DMS153 treated with DMSO at 0.1 percent for 48 hours (cell line): ENCODE data around the gene SEPTIN11.

ENCODE experiments used
- DNase-seq: peaks from one replicate; lab custom pipeline; 2025; ENCODE audit not compliant: unreplicated experiment; lab: John Stamatoyannopoulos, UW

The SEPTIN11 gene

GRCh38 chr4:76977736-76978350 lies 28.3 kb downstream of the SEPTIN11 start:
- DNase-seq = no peak

GRCh38 chr4:76979236-76979635 lies 29.7 kb downstream of the SEPTIN11 start:
- DNase-seq = no peak

DNA sequence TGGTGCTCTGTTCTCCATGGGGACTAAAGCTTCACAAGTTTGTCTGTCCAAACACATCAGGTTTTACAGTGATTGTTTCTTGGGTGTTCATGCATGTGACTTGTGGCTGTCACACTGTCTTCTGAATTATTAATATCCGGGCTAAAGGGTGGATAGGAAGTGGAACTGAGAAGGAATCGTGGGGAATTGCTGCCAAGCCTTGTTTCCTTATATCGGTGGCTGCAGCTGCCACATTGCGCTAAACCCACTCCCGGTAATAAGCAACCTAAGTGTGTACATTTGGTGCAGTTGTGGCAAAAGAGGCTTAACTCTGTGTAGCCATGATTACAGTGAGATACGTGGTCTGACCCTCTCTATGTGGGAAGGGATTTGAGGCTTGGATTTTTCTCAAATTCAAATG lies 30.7 kb downstream of the SEPTIN11 start:
- no peak for DNase-seq

DNA sequence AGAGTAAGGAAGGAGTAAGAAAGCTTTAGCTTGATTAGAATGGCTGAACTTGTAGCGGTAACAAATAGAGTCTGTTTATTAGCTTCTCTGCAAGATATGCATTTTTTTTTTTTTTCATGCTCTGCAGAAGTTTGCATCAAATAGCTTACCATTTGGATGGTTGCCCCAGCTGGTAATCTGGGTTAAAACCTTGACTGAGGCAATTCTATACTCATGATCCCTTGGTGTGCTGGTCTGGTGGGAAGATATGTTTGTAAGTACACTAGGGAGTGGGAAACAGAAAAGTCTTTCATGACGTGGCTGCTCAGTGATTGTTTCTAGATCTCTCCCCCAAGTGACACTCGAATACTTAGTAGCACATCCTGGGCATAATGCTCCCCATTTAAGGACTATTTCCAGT lies 32.1 kb downstream of the SEPTIN11 start:
- no peak for DNase-seq

- no peak for DNase-seq
Observed at GRCh38 chr4:76982638-76983584, 33.4 kb downstream of the SEPTIN11 start.

GRCh38 chr4:76984127-76984526 lies 34.6 kb downstream of the SEPTIN11 start:
- DNase-seq = no peak

GRCh38 chr4:76984788-76985211 lies 35.2 kb downstream of the SEPTIN11 start:
- DNase-seq = no peak

DNA sequence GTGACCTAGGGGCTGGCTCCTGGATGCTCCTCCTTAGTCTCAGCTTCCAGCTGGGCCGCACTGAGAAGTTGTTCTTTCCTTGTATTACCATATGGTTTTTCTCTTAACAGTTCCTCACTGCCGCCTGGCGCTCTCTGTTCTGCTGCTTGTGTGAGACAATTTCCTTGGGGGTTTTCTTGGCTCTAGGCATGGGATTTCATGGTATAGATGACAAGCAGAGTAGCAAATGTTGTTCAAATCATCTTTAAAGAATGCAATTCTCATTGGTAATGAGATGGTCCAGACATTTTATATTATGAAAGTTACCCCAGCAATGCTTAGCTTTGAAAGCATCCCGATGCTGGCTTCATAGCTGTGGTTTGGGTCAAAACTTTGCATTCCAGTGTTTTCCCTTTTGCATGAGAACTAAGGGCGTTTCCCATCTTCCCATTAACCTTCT lies 37.6 kb downstream of the SEPTIN11 start:
- no peak for DNase-seq

DNA sequence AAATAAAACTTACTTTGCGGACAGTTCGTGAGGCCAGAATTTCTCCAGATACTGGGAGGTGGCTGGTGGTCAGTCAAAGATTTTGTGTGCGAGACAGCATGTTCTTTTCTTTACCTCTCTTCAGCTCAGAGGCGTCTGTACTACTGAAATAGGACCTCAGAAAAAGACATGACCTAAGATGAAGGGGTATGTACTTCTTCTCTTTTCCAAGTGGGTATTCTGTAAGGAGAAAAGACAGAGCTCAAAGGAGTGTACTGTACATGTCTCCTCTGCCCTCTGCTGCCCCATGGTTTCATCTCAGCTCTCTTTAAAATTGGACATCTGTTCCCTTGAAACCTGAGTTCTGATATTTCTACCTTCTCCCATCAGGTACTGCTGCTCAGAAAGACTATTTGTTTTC lies 38.1 kb downstream of the SEPTIN11 start:
- no peak for DNase-seq

DNA sequence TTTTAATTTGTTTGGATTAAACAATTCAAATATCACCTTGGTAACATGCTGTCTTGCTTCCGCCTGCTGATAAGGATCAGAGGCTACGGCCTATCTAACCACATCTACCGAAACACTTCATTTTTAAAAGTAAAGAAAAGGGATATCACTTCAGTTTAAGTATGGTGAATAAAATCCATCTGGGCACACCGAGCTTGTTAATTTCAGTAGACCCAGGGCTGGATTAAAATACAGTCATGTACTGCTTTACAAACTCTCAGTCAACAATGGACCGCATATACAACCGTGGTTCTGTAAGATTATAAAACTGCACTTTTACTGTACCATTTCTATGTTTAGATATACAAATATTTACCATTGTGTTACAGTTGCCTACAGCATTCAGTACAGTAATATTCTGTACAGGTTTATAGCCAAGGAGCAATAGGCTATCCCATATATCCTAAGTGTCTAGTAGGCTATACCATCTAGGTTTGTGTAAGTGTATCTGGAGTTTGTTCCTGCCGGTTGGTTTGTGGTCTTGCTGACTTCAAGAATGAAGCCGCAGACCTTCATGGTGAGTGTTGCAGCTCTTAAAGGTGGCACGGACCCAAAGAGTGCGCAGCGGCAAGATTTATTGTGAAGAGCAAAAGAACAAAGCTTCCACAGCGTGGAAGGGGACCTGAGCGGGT lies 40.0 kb downstream of the SEPTIN11 start:
- DNase-seq = no peak

- DNase-seq = no peak
Observed at GRCh38 chr4:76990288-76991080, 40.9 kb downstream of the SEPTIN11 start.

DNA sequence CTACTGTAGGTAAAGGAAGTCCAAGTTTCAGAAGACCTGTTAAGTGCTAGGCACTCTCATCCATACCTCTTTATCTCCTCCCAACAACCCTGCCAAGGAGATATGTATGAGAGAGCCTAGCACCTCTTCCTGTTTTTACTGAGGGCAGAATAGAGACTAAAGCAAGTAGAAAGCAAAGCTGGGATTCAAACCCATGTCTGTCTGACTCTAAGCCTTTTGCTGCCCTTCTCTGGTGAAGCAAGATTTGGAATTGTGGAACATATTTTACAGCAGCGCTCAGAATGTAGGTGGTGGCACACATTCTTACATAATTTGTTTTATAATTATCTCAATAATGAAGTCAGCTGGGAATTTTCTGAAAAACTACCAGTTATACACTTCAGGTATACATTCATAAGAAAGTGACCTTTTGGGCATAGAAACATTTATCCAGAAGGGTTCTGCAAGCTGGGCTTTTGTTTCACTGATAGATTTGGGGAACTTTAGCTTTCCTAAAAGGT lies 41.7 kb downstream of the SEPTIN11 start:
- no peak for DNase-seq

DNA sequence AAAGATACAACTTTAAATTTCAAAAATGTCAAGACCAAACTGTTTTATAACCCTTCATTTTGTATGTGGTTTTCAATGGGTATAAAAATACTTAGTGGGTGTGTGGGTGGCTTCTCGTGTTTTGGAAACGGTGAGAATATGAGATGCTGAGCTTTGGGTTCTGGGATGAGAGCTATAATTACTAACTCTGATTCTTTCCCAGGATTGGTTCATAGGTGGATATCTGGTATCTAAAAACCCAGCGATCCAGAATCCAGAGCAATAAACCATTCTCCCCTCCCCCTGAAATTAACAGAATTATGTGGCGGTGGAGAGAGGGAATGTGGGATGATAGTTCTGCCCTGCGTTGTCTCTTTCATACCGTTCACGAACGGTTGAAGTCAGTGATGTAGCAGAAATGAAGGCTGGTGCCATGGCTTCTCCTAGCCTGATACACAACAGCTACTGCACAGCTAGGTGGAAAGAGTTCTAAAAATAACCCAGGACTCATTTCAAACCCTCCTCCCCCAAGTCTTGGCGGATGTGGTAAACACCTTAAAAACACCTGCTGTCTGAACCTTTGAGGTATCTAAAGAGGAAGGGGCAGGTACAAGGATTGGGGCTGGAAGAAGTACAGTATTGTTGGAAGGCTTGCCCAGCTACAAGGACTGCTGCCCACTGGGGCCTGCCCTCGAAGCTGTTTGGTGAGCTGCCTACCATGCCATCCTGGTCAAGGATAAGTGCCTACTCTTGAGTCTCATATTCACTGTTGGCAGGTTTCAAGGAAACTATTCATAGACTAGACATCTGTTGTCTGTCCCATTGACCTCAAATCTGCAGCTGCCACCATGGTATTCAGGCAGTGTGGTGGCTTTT lies 44.5 kb downstream of the SEPTIN11 start:
- no peak for DNase-seq

DNA sequence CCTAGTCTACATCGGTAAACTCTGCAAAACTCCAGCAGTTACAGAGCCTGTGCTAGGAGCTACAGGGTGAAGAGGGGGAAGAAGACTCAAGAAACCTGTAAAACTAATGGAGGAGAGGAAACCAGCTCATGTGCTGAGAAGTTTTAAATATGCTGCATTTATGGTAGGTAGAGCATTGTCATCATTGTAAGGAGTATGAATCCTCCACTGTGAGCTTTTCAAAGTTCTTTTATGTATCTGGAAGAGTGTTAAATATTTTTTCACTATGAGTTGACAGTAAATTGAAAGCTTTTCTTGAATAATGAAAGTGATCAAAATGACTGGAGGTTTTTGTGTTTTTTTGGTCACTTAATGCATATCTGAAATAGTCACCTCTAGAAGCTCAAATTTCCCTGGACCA lies 46.2 kb downstream of the SEPTIN11 start:
- no peak for DNase-seq

DNA sequence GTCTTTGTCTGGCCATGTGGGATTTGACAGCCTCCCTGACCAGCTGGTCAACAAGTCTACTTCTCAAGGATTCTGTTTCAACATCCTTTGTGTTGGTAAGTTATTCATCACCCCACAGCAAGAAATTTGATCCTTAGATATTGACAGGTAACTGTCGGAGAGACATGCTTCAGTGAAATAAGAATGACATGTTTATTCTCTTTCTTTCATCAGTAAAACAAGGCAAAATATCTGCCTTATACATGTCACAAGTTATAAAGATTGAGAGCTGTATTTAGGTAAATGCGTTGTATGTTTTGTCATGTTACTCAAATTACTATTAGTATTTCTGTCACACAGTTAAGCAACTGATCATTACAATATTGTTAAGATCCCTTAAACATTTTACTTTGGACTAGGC lies 46.9 kb downstream of the SEPTIN11 start:
- DNase-seq = no peak

DNA sequence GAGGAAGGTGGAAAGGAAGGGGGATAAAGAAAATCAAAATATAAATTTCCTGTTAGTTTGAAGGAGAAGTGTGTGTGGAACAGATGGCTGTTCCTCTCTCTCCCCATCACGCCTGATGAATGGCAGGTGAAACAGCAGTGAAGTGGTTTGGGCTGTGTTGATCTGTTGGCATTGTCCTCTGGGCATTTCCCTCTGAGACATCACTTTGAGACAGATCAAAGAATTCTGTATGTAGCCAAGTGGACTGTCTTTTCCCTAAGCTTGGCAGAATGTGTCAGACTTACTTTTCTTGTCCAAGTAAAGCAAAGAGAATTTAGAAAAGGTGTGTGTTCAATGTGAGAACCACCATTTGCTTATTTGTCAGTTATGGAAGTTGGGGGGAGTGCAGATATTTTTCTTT lies 47.5 kb downstream of the SEPTIN11 start:
- no peak for DNase-seq

DNA sequence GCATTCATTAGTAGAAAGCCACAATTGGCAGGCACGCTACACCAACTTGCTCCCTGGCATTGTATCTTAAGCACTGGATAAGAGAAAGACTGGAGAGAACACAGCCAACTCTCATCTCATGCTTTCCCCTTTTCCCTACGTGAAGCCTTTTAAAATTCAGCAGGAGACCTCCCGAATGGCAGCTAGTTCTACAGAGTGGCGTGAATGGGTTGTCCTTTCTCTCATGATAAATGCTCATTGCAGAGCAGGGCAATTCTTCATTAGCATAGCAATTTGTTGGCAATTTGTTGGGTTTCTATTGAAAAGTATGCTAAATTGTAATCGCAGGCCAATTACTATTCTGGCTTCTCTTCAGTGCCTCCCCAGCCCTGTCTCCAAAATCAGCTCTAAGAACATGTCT lies 48.0 kb downstream of the SEPTIN11 start:
- DNase-seq = no peak

DNA sequence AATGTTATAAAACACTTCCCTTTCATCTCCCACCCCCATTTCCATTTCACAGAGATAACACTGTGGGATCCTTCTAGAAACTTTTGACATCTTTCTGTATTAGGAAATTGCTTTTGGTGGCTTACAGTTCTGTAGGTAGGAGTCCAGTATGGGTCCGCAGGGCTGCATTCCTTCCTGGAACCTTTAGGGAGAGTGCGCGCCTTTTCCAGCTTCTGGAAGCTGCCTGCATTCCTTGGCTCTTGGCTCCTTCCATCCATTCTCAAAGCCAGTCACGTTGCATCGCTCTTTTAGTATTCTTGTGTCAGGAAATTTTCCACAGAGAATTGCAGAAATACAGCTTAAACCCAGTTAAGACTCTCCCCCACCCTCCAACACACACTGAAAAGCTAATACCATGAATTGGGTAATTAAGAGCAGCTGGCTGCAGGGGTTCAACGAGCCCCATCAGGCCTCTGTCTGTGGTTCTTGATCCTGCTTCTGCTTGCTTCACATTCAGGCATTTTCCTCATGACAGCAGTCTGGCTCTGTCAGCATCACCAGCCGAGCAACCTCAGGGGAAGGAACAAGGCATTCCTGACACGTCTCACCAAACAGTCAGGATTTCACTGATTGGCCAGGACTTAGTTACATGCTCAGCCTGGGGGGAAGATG lies 48.8 kb downstream of the SEPTIN11 start:
- DNase-seq = no peak
